Erythroblast (primary cell): ENCODE data around the gene C17orf75.

Source experiments
- GATA1 ChIP-seq: IDR thresholded peaks from 2 replicates; pipeline ENCODE4 v1.6.1; 2011; ENCODE audit warnings: low read depth, mild to moderate bottlenecking, control low read depth, low read length, moderate library complexity
- POLR2A ChIP-seq: IDR thresholded peaks from 2 replicates; pipeline ENCODE4 v1.6.1; 2011; ENCODE audit warnings: mild to moderate bottlenecking, low read length

GRCh38 chr17:32385121-32385520 lies 43.1 kb upstream of the C17orf75 start:
- TF ChIP-seq POLR2A (no peak), GATA1 (no peak)
